ENCODE data around the gene F2R.

DNA sequence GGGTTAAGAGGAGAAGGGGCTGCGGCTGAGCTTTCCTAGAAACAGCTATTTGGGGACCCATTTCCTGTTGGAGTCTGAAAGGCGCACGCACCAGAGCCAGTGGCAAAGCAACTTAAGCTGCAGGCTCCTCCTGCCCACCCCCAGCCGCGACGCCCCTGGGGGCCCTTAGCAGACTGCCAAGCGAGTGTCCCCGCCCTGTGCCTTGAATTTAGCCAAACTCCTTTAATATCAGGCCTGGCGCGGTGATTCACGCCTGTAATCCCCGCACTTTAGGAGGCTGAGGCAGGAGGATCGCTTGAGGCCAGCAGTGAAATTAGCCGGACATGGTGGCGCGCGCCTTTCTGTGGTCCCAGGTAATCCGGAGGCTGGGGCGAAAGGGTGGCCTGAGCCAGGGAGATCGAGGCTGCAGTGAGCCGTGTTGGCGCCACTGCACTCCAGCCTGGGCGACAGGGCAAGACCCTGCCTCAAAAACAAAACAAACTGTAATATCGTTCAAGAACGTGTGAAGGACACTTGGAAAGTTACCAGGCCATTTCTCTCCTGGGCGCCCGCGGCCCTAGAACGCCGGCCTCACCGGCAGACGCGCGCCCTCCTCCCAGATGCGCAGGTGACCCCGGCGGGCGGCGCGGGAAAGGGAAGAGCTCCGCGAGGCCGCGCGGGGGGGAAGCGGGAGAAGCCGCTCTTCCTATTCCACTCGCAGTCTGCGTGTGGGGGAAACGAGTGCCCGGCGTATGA is 1.0 kb upstream of the F2R start:
- TF ChIP-seq EP300 (IDR thresholded peaks at IDR 0.05; ENCODE audit: borderline replicate concordance in 1 of 2, control insufficient read depth in 1 of 2, low read depth in 2 of 2, low read length in 2 of 2) (no peak), POLR2A (IDR thresholded peaks at IDR 0.05; ENCODE audit: low read depth, low read length) (no peak), SREBF2 (IDR thresholded peaks at IDR 0.05; ENCODE audit: low read length) (no peak), CBX5 (IDR thresholded peaks at IDR 0.05; ENCODE audit: low read depth) (no peak), ESRRA (IDR thresholded peaks at IDR 0.05; ENCODE audit: low read length) (no peak), POLR2AphosphoS5 (IDR thresholded peaks at IDR 0.05; ENCODE audit: low read length) (no peak), PAX5 (IDR thresholded peaks at IDR 0.05; ENCODE audit: borderline replicate concordance, low read depth, low read length) (no peak)
- TF ChIP-seq, protein P1, sequence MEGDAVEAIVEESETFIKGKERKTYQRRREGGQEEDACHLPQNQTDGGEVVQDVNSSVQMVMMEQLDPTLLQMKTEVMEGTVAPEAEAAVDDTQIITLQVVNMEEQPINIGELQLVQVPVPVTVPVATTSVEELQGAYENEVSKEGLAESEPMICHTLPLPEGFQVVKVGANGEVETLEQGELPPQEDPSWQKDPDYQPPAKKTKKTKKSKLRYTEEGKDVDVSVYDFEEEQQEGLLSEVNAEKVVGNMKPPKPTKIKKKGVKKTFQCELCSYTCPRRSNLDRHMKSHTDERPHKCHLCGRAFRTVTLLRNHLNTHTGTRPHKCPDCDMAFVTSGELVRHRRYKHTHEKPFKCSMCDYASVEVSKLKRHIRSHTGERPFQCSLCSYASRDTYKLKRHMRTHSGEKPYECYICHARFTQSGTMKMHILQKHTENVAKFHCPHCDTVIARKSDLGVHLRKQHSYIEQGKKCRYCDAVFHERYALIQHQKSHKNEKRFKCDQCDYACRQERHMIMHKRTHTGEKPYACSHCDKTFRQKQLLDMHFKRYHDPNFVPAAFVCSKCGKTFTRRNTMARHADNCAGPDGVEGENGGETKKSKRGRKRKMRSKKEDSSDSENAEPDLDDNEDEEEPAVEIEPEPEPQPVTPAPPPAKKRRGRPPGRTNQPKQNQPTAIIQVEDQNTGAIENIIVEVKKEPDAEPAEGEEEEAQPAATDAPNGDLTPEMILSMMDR (IDR thresholded peaks at IDR 0.05 in 2 of 3, conservative IDR thresholded peaks at IDR 0.05 in 1 of 3; ENCODE audit: control insufficient read depth in 2 of 3, extremely low read depth in 1 of 3, insufficient read depth in 1 of 3, low read depth in 3 of 3, low read length in 3 of 3) = no peak
- TF ChIP-seq, protein P2, sequence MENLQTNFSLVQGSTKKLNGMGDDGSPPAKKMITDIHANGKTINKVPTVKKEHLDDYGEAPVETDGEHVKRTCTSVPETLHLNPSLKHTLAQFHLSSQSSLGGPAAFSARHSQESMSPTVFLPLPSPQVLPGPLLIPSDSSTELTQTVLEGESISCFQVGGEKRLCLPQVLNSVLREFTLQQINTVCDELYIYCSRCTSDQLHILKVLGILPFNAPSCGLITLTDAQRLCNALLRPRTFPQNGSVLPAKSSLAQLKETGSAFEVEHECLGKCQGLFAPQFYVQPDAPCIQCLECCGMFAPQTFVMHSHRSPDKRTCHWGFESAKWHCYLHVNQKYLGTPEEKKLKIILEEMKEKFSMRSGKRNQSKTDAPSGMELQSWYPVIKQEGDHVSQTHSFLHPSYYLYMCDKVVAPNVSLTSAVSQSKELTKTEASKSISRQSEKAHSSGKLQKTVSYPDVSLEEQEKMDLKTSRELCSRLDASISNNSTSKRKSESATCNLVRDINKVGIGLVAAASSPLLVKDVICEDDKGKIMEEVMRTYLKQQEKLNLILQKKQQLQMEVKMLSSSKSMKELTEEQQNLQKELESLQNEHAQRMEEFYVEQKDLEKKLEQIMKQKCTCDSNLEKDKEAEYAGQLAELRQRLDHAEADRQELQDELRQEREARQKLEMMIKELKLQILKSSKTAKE (IDR thresholded peaks at IDR 0.05; ENCODE audit: low read depth, poor library complexity, severe bottlenecking) = no peak
